A549 treated with DMSO at 1 μM for 4 hours (cell line): Measurements from ENCODE around the gene WDR53. TPM values are rescaled to one million over a fixed set of nuclear protein-coding genes. Genes with fewer than 3 reads are reported as not detected.

Experiments used
- total RNA-seq: library from RNA; stranded (reverse); fragments of 200-300 nt; extraction: Qiagen RNA extraction; gene quantifications from 5 replicates; pipeline ENCODE4 v1.2.3, GENCODE V29; 2022; ENCODE audit warnings: low read depth

The WDR53 gene
- 8.7 to 12.1 TPM (median 10.2 TPM) in 5 replicates for total RNA-seq

DNA sequence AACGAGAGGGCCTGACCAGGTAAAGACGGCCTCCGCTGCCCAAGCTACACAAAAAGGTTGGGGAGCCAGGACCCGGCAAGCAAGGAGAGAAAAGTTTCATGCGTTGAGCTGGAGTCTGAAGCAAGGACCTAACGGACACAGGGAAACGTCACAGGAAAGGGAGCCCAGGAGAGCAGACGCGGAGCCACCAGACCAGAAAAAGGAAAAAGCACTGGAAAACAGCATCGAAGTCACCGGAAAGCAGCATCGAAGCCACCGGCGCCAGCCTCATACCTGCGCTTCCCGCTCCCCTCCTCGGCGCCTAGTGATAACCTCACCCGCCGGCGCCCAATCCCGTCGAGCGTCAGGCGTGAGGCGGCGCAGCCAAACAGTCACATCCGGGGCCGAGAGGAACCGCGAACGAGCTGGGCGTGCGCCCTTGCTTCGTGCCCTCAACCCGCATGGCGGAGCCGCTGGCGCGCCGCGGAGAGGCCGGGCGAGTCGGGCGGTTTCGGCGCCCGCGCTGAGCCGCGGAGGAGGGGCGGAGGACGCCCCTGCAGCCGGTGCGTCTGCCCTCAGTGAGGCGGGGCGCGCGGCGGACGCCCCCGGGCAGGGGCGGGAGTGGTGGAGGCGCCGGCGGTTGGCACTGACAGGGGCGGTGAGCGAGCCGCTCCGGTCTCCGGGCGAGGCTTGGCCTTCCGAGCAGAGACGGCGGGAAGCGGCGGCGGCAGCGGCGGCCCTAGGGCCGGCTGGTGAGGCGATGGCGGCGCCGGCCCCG, at the start of gene WDR53, which contains the start of gene FBXO45:
TSS of gene WDR53 (minus strand) at position 309 of the 757 bp plus-strand sequence. CDS start 7,079 bp downstream, outside the sequence.
TSS of gene FBXO45 (plus strand) at position 415 of the 757 bp plus-strand sequence. CDS start at position 740, 325 bp downstream.

GRCh38 chr3:196514913-196515621, 53.3 kb downstream of the WDR53 start, which contains the start of gene SMCO1:
Gene SMCO1, minus strand, starts transcription at chr3:196515346. Its CDS starts 137 bp downstream, at chr3:196515209.

Other genes with a start within 250 kb of the WDR53 start
- gene TM4SF19, start 230.2 kb downstream of the WDR53 start, total RNA-seq, result 7.4 to 12.7 TPM (median 11.1 TPM) in 5 replicates
- 7.5 to 12.3 TPM (median 10.2 TPM) in 5 replicates for gene UBXN7, start 136.1 kb downstream of the WDR53 start, total RNA-seq
- 5.1 to 6.4 TPM (median 5.6 TPM) in 5 replicates for gene RNF168, start 64.8 kb downstream of the WDR53 start, total RNA-seq
- gene SMCO1, start 53.2 kb downstream of the WDR53 start, total RNA-seq, result not detected in 5 replicates
- gene FBXO45, start 106 bp upstream of the WDR53 start, total RNA-seq, result 7.0 to 8.6 TPM (median 8.0 TPM) in 5 replicates
- gene NRROS, start 71.1 kb upstream of the WDR53 start, total RNA-seq, result 0.04 TPM in 1 of 5 replicates, not detected in the others
- 2.2 to 3.4 TPM (median 3.1 TPM) in 5 replicates for gene CEP19, start 143.7 kb upstream of the WDR53 start, total RNA-seq
- gene PIGX, start 143.8 kb upstream of the WDR53 start, total RNA-seq, result 27.6 to 34.3 TPM (median 31.5 TPM) in 5 replicates
- gene PAK2, start 171.3 kb upstream of the WDR53 start, total RNA-seq, result 32.4 to 46.2 TPM (median 40.8 TPM) in 5 replicates